CD4-positive, alpha-beta T cell treated with Interleukin-17A for 4 hours (primary cell): ENCODE data around the gene ACTG2.
"Not testable (repeated sequence)": the region's sequence is repeated elsewhere in the genome, so short reads cannot be mapped to it uniquely, and the experiment has no call there.

Experiments
- DNase-seq: peaks from one replicate; pipeline ENCODE4 v3.0.0-alpha.2; 2020; ENCODE audit warnings: mixed read lengths

The ACTG2 gene

GRCh38 chr2:73938718-73939352 is 46.0 kb downstream of the ACTG2 start:
- DNase-seq: no peak

- DNase-seq: peak; percentile 53
Measured at GRCh38 chr2:73939419-73939818, 46.6 kb downstream of the ACTG2 start.

- DNase-seq: not testable (repeated sequence)
Measured at GRCh38 chr2:73940066-73940465, 47.3 kb downstream of the ACTG2 start.

- DNase-seq: no peak
Measured at GRCh38 chr2:73942664-73943063, 49.9 kb downstream of the ACTG2 start.

GRCh38 chr2:73944714-73945113 is 51.9 kb downstream of the ACTG2 start:
- DNase-seq: no peak

- DNase-seq: no peak
Measured at GRCh38 chr2:73946215-73946614, 53.4 kb downstream of the ACTG2 start.

GRCh38 chr2:73946666-73947065 is 53.9 kb downstream of the ACTG2 start:
- DNase-seq: no peak

GRCh38 chr2:73947412-73948018 is 54.7 kb downstream of the ACTG2 start:
- DNase-seq: no peak

- DNase-seq: no peak
Measured at GRCh38 chr2:73949802-73950201, 57.0 kb downstream of the ACTG2 start.

GRCh38 chr2:73952499-73953446 is 60.0 kb downstream of the ACTG2 start:
- DNase-seq: no peak

- no peak for DNase-seq
Measured at GRCh38 chr2:73956218-73956865, 63.5 kb downstream of the ACTG2 start.

GRCh38 chr2:73961274-73961673 is 68.5 kb downstream of the ACTG2 start:
- no peak for DNase-seq

- no peak for DNase-seq
Measured at GRCh38 chr2:73961823-73962615, 69.2 kb downstream of the ACTG2 start.

GRCh38 chr2:73962798-73963197 is 70.0 kb downstream of the ACTG2 start:
- DNase-seq: no peak

- no peak for DNase-seq
Measured at GRCh38 chr2:73963385-73964120, 70.7 kb downstream of the ACTG2 start.

GRCh38 chr2:73964223-73964622 is 71.4 kb downstream of the ACTG2 start:
- no peak for DNase-seq

- no peak for DNase-seq
Measured at GRCh38 chr2:73965053-73965452, 72.2 kb downstream of the ACTG2 start.

- DNase-seq: no peak
Measured at GRCh38 chr2:73968357-73968937, 75.6 kb downstream of the ACTG2 start.

GRCh38 chr2:73969356-73969755 is 76.5 kb downstream of the ACTG2 start:
- DNase-seq: no peak
